GM11168 (cell line): ENCODE measurements around the gene C3orf80.
"Not testable (repeated sequence)": the region's sequence is repeated elsewhere in the genome, so short reads cannot be mapped to it uniquely, and the experiment has no call there.

ENCODE experiments used
- in situ Hi-C: fragments of 300-500 bp; cut with MboI; formaldehyde crosslinking; loops from one replicate; pipeline ENCODE4 v1.12.0; 2022; ENCODE audit warnings: low sequenced_read_pairs; ENCODE audit not compliant: unreplicated experiment

Gene C3orf80

DNA sequence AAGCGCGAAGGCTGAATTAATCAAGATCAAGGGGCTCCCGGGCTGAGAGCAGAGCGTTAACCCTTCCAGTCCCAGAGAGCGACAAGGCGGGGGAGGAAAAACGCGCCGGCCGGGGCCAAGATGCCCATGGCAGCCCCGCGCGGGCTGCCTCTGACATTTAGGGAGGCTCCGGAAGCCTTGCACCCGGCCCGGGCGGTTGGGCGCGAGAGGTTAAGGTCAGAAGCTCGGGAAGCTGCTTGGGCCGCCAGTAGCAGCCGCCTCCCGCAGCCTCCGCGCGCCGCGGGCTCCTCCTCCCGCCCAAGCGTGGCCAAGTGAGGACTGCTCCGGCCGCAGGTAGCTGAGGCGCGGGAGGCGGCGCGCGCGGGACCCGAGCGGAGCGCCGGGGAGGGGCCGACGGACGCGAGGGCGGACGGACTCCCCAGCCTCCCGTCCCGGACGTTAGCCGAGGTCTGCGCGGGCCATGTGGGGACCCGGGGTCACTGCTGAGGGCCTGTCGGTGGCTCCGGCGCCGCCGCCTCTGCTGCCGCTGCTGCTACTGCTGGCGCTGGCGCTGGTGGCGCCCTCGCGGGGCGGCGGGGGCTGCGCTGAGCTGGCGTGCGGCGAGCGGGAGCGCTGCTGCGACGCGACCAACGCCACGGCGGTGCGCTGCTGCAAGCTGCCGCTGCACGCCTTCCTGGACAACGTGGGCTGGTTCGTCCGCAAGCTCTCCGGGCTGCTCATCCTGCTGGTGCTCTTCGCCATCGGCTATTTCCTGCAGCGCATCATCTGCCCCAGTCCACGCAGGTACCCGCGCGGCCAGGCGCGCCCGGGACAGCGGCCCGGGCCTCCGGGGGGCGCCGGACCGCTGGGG is at the start of gene C3orf80:
C3orf80 (plus strand) TSS at position 247 of the 850 bp plus-strand sequence; CDS start at position 461, 214 bp downstream.
- in situ Hi-C loops: no loop called here

DNA sequence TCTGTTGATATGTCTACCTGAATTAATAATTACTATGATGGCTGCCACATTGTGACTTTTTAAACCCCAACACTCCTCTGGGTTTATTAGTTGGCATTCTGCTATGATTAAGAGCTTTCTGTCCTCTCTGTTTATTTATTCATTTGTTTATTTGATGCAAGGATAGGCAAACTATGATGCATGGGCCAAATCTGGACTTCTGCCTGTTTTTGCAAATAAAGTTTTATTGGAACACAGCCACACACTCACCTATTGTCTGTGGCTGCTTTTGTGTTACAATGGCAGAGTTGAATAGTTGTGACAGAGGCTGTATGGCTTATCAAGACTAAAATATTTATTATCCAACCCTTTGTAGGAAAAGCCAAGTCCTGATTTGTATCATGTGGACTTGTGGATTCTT is 48.3 kb upstream of the C3orf80 start:
- in situ Hi-C loops: no loop called here

- in situ Hi-C loops: not testable (repeated sequence)
Observed at GRCh38 chr3:160178661-160179060, 46.6 kb upstream of the C3orf80 start.

GRCh38 chr3:160179403-160179802 is 45.8 kb upstream of the C3orf80 start:
- in situ Hi-C loops: not testable (repeated sequence)

- in situ Hi-C loops: no loop called here
Observed at GRCh38 chr3:160179906-160180305, 45.3 kb upstream of the C3orf80 start.

- in situ Hi-C loops: no loop called here
Observed at GRCh38 chr3:160180581-160181216, 44.5 kb upstream of the C3orf80 start.

DNA sequence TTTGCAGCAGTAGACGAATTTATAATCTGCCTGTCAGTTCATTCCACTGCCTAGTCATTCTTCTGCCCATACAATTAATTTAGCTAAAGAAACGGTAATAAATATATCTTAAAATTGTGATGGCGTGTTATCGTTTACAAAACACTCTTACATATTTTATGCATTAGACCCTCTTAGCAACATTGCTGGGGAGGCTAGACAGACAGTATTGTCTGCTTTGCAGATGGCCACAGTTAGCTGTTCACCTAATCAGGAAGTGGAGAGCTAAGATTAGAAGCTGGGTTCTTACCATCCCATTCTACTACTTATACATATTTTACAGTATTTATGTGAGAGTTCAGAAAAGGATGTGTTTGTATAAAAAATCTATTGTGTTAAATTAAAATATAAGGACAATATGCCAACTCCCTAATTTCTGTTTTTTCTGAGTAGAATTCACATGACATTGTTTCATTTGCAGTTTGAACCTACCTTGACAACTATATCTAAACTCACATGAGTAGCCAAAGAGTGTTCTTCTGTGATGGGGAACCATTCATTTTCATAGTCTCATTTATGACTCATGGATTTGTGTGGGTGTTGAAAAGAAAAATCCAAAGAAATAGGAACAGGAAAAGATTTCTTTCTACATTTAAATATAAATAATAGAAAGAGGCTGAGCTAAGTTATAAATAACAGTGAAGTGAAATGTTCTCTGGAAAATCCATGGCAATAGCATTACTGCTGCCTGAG is 41.7 kb upstream of the C3orf80 start:
- in situ Hi-C loops: no loop called here

DNA sequence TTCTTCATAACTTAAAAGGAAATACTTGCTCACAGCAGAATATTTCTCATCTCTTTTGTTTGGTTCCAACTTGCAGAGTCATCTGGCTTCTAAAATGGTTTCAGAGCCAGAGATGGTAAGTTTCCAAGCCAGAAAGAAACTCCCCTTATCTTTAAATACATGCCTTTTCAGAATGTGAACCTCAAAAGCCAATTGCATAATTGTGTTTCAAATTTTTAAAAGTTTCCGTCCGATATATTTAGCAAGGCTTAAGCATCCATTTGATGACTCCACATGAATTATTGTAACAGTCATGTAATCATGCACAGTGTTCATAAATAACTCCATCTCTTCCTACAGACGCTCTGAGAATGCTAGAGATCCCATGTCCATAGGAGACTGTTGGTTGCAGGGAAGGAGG is 40.6 kb upstream of the C3orf80 start:
- in situ Hi-C loops: no loop called here

- in situ Hi-C loops: no loop called here
Observed at GRCh38 chr3:160185751-160186150, 39.5 kb upstream of the C3orf80 start.

DNA sequence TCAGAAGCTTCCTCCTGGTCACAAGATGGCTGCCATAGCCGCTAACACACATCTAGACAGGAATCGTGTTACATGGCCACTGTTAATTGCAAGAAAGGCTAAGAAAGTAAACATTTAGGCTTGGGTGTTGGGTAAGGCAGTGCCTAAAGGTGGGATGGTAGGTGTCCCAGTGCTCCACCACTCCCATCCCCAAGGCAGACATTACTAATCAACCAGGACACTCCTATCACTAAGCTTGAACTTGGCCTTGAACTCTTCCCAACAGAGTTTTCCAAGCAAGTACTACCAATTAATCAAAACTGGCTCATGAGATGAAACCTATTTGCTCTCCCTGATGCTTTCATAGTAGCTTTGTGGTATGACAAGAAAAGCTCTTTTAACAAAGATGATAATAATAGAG is 37.9 kb upstream of the C3orf80 start:
- in situ Hi-C loops: no loop called here

- in situ Hi-C loops: no loop called here
Observed at GRCh38 chr3:160192310-160193029, 32.8 kb upstream of the C3orf80 start.

DNA sequence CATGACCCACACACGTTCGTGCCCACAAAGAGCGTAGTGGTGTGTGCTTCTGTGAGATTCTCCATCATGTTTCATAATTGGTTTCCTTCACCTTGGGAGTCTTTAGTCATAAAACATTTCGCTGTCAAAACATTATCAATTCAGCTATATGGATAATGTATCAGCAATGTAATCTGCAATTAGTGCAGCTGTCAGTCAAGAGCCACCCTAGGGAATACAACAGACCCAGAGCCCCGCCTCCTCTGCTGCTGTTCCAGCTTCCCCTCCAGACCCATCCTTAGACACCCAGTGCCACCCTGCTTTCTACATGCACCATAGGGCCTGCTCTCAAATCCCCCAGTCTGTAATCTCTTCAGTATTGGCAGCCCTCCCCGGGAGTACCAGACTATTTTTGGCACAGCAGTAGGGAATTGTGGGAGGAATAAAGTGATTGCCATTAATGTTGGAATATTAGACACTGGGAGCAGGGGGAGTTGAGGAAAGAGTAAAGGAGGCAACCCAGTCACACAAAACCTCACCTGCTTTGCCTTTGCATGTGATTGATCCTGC is 31.5 kb upstream of the C3orf80 start:
- in situ Hi-C loops: no loop called here

DNA sequence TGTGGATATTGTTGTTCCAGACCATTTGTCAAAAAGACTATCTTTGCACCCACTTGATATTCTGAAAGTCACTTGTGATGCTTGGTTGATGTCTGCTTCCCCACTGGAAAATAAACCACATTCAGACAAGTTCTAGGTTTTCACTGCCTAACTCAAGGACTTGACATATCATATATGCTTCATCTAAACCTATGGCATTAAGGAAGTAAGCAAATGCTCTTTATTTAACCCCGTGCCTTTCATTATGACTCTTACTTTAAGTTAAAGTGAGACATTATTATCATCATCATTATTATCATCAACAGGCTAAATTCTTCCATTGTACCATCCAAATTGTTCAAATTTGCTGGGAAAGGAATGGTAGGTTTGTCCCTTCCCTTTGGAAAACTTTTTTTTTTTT is 30.8 kb upstream of the C3orf80 start:
- in situ Hi-C loops: no loop called here

- in situ Hi-C loops: no loop called here
Observed at GRCh38 chr3:160195106-160195505, 30.1 kb upstream of the C3orf80 start.

DNA sequence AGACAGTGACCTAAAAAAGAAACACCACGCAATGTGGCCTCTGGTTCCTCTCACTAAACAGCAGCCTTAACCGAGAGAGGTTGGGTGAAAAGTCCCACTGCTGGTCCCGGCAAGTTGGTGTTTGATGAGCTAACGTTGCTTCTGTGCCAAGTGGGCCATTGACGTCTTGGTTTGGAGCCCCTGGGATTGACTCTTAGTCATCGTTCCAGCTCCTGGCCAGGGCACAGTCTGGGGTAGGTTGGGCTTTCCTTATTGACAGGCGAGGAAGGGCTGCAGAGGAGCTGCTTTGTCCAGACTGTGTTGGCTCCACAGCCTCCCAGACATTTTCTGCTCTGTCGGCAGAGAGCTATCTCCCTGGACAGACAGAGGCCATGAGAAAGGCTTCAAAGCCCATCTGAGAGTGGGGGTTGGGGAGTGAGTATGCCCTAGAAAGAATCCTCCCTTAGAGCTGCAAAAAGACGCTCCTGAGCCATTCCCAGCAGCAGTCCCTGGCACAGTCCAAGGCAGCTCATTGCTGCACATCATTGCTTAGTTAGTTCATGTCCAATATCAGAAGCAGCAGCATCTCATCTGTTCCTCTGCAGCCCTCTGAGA is 28.6 kb upstream of the C3orf80 start:
- in situ Hi-C loops: no loop called here

- in situ Hi-C loops: no loop called here
Observed at GRCh38 chr3:160199108-160199507, 26.1 kb upstream of the C3orf80 start.

DNA sequence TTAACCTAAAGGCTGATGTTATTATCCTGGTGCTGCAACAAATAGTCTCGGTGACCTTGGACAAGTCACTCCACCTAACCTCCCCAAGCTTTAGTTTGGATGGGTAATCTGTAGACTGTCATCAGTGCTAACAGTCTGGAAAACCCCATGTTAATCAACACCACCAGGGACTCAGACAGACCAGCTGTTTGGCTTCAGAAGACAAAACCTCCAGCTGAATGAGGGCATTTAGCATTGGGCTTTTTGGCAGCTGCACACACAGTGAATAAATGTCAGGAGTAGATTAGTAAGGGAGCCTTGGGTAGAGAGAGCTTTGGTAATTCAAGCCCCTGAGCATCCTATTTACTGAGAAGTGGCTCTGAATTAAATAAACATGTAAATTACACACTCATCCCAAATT is 24.9 kb upstream of the C3orf80 start:
- in situ Hi-C loops: no loop called here

- in situ Hi-C loops: not testable (repeated sequence)
Observed at GRCh38 chr3:160204396-160205011, 20.7 kb upstream of the C3orf80 start.

- in situ Hi-C loops: no loop called here
Observed at GRCh38 chr3:160205606-160206005, 19.6 kb upstream of the C3orf80 start.
